Colonic mucosa (tissue), 4 donors: ENCODE data around the gene DPP6. TPM values are rescaled to one million over a fixed set of nuclear protein-coding genes. Genes with fewer than 3 reads are reported as not detected.

Experiments
- DNase-seq: peaks from one replicate; pipeline ENCODE4 v3.0.0-alpha.2; 2020
- H3K27ac ChIP-seq: fragments of 200-600 bp; one replicate; pipeline ENCODE4 v1.8.0; 2021
- H3K27me3 ChIP-seq: fragments of 200-600 bp; one replicate; pipeline ENCODE4 v1.8.0; 2021
- H3K36me3 ChIP-seq: fragments of 200-600 bp; one replicate; pipeline ENCODE4 v1.8.0; 2021
- H3K4me1 ChIP-seq: fragments of 200-600 bp; one replicate; pipeline ENCODE4 v1.8.0; 2021; ENCODE audit warnings: mild to moderate bottlenecking
- H3K4me3 ChIP-seq: fragments of 200-600 bp; one replicate; pipeline ENCODE4 v1.8.0; 2021
- H3K9ac ChIP-seq, 2 donors: one replicate each; pipeline ENCODE4 v1.7.0; 2013; ENCODE audit warnings: control low read depth in 2 of 2, low read depth in 2 of 2, low read length in 2 of 2
- H3K9me3 ChIP-seq: fragments of 200-600 bp; one replicate; pipeline ENCODE4 v1.8.0; 2021
- intact Hi-C: fragments of 100-400 bp; cut with DNase I; formaldehyde crosslinking; loops from one replicate; pipeline ENCODE4 v1.14.1; 2022
- total RNA-seq, 2 donors: library from RNA; stranded (reverse); fragmentation: NEBNext Ultra II Directional in 1 of 2; extraction: Animal tissue kit (Norgen Biotek cat#: 25700) in 1 of 2; gene quantifications; one replicate each; pipeline ENCODE4 v1.2.1, GENCODE V29; 2021
- TF ChIP-seq, protein P1 (sequence below): fragments of 200-600 bp; IDR thresholded peaks from one replicate; pipeline ENCODE4 v1.8.0; 2022; ENCODE audit warnings: antibody characterized with exemption, mild to moderate bottlenecking
- donor health status: healthy.
- donor health status: DM: no; HTN: no; CAD: no.
- donor health status: DM: no; HTN: no; CAD: no.

Gene DPP6
- total RNA-seq, 2 donors from 2014 or later: 0.17 to 3.9 TPM

DNA sequence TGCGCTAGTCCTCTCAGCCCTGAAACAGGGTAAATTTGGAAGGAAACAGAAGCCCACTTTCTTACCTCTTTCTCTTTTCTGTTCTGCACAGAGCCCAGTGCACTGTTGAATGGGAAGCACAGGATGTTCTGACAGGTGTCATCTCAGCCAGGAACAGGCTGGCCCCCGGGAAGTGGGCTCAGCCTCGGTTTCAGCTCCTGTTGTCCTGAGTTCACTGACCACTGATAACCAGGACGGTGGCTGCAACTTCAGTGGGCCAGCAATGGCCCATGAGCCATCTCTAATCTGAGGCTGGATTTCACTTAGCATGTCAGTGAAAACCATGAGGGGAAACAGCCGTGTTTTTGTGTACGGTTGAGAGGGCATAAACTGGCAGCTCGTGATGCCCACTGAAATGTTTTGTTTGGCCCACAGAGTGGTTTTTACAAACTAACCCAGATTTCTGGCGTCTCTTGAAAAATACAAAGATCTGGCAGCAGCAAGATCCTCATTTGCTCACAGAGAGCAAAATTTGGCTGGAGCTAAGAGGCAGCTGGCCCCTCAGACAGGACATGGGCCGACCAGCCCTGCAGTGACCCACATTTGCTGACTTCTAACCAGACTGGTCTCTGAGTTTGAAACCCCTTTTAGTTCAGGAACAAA lies 494.9 kb downstream of the DPP6 start:
- H3K9ac ChIP-seq: no peak overlapping the region
- H3K36me3 ChIP-seq: no peaks in the 10 kb centered on the region
- intact Hi-C loops: no loop called here
- no peaks in the 10 kb centered on the region for H3K27me3 ChIP-seq
- TF ChIP-seq, protein P1, sequence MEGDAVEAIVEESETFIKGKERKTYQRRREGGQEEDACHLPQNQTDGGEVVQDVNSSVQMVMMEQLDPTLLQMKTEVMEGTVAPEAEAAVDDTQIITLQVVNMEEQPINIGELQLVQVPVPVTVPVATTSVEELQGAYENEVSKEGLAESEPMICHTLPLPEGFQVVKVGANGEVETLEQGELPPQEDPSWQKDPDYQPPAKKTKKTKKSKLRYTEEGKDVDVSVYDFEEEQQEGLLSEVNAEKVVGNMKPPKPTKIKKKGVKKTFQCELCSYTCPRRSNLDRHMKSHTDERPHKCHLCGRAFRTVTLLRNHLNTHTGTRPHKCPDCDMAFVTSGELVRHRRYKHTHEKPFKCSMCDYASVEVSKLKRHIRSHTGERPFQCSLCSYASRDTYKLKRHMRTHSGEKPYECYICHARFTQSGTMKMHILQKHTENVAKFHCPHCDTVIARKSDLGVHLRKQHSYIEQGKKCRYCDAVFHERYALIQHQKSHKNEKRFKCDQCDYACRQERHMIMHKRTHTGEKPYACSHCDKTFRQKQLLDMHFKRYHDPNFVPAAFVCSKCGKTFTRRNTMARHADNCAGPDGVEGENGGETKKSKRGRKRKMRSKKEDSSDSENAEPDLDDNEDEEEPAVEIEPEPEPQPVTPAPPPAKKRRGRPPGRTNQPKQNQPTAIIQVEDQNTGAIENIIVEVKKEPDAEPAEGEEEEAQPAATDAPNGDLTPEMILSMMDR: no peak
- H3K4me1 ChIP-seq: no peaks in the 10 kb centered on the region
- no peak for DNase-seq
- H3K27ac ChIP-seq: no peak overlapping the region
- H3K4me3 ChIP-seq: no peak overlapping the region
- no peaks in the 10 kb centered on the region for H3K9me3 ChIP-seq

DNA sequence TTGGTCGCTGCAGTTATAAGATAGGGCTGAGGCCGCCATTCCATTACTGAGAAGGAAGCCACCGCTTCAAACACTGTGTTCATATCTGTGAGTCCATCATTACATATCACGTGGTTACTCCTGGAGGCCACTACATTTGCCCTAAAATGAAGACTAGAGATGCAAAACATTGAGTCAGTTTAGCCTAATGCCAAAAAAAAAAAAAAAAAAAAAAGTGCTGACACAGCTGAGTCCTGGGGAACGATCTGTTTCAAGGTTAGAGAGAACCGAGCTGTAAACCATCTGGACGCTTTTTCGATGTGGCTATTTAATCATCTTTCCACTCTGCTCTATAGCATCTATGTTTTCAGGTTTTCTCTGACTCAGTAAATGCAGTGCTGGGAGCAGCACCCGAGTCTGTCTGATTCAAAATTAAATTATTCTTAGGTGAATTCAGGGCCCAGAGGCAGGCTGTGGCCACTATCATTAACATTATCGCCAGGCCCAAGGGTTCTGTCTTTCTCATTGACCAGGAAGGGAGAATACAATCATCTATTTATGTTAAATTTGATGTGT lies 501.6 kb downstream of the DPP6 start:
- Histone ChIP-seq H3K4me1 (no peaks in the 10 kb centered on the region), H3K27ac (no peak overlapping the region), H3K9ac (no peak overlapping the region), H3K27me3 (no peaks in the 10 kb centered on the region), H3K36me3 (no peaks in the 10 kb centered on the region), H3K4me3 (no peak overlapping the region), H3K9me3 (no peaks in the 10 kb centered on the region)
- no peak for DNase-seq
- TF ChIP-seq, protein P1: no peak
- intact Hi-C loops: no loop called here

- Histone ChIP-seq H3K9me3 (no peaks in the 10 kb centered on the region), H3K27ac (no peak overlapping the region), H3K4me3 (no peak overlapping the region), H3K9ac (no peak overlapping the region), H3K36me3 (no peaks in the 10 kb centered on the region), H3K4me1 (no peaks in the 10 kb centered on the region), H3K27me3 (no peaks in the 10 kb centered on the region)
- no peak for DNase-seq
- intact Hi-C loops: no loop called here
- TF ChIP-seq, protein P1: no peak
Measured at GRCh38 chr7:154559454-154559853, 507.3 kb downstream of the DPP6 start.

DNA sequence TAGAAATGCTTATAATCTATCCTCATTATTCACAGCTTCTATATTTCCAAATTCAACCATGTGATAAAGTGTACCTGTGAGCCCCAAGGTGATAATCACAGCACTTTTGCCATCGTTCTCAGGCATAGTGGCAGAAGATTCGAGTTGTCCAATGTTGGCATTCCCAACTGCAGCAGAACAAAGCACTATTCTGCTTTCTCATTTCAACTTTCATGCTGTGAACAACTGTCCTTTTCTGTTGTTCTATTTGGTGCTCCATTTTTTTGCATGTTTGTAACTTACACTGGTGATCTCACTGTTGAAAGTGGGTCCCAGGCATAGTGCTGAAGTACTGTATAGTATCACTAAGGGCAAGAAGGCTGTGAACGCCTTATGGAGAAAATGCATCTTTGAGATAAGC lies 512.5 kb downstream of the DPP6 start:
- no peaks in the 10 kb centered on the region for H3K27me3 ChIP-seq
- no peaks in the 10 kb centered on the region for H3K9me3 ChIP-seq
- DNase-seq: no peak
- no peak overlapping the region for H3K9ac ChIP-seq
- intact Hi-C loops: no loop called here
- no peak overlapping the region for H3K27ac ChIP-seq
- no peaks in the 10 kb centered on the region for H3K4me1 ChIP-seq
- no peaks in the 10 kb centered on the region for H3K36me3 ChIP-seq
- no peak overlapping the region for H3K4me3 ChIP-seq
- TF ChIP-seq, protein P1: no peak

GRCh38 chr7:154566877-154567276 lies 514.7 kb downstream of the DPP6 start:
- TF ChIP-seq, protein P1: no peak
- no peaks in the 10 kb centered on the region for H3K4me1 ChIP-seq
- no peak for DNase-seq
- H3K27ac ChIP-seq: no peak overlapping the region
- no peaks in the 10 kb centered on the region for H3K36me3 ChIP-seq
- H3K27me3 ChIP-seq: no peaks in the 10 kb centered on the region
- no peak overlapping the region for H3K4me3 ChIP-seq
- H3K9ac ChIP-seq: no peak overlapping the region
- no peaks in the 10 kb centered on the region for H3K9me3 ChIP-seq
- intact Hi-C loops: no loop called here
